ENCODE results near the gene ZNF587B.
"Not testable (repeated sequence)": the region's sequence is repeated elsewhere in the genome, so short reads cannot be mapped to it uniquely, and the experiment has no call there.

Gene ZNF587B

DNA sequence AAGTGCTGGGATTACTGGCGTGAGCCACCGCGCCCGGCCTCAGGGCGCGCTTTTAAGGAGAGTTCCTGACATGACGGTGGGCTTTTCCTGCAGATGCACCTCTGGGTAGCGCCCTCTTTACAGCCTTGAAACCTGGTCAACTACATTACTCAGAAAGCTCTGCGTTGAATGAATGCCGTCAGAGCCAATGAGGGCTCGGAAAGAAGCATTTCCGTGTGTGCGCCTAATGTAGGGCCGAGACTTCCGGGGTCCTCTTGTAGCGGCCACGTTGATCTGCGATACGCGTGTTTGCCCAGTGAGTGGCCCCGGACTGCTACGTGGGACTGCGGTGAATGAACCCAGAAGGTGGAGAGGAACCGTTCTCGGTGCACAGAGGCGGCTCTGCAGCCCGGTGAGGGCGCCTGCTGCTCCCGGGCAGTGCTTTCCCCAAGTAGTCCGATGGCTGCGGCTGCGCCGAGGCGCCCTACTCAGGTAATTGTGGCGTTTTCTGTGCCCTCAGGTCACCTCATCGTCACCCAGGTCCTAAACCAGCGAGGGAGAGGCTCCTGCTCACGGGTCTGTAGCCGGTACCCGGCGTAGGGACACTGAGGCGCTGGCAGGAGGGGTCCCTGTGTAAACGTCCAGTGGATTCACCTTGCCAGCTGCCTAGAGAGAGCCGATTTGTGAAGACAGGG, 10.5 kb upstream of the ZNF587B start:
- peak; percentile 77 for DNase-seq (ENCODE audit: low read depth)

- DNase-seq (ENCODE audit: low read depth): no peak
Observed at GRCh38 chr19:57820599-57820998, 9.5 kb upstream of the ZNF587B start.

DNA sequence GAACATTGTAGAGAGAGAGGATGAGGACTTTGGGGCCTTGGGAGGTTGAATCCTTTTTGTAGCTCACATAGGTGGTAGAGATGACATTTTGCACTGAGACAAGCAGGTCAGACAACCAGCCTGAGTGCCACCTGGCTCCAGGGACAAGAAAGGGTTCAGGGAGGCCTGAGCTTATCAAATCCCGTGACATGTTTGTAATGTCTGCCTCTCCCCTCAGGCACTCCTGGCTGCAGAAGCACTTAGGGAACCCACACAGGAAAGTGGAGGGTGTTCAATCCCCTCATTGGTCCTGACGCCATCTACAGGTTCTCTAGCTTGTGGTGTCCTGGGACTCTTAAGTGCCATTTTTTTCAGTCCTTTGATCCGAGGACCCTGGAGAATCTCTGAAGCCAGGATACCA, 9.0 kb upstream of the ZNF587B start:
- not testable (repeated sequence) for DNase-seq (ENCODE audit: low read depth)

GRCh38 chr19:57821501-57821900, 8.6 kb upstream of the ZNF587B start:
- not testable (repeated sequence) for DNase-seq (ENCODE audit: low read depth)

DNA sequence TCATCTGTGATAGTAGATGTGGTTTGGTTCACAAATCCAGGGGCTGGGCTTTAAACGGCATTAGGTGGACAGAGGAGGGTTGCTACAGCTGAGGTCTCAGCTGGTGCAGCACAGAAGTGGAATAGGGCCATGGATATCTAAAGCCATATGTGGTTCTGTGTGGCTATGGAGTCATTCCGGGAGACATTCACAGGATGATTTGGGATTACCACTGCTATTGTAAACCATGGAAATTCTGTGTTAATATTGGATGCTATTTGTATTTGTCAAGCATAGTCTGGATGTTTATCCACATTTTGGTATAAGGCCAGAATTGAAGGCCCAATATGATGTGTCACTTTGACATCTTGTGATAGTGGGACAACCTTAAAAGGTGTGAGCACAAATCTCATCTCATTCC, 6.9 kb upstream of the ZNF587B start:
- not testable (repeated sequence) for DNase-seq (ENCODE audit: low read depth)

DNA sequence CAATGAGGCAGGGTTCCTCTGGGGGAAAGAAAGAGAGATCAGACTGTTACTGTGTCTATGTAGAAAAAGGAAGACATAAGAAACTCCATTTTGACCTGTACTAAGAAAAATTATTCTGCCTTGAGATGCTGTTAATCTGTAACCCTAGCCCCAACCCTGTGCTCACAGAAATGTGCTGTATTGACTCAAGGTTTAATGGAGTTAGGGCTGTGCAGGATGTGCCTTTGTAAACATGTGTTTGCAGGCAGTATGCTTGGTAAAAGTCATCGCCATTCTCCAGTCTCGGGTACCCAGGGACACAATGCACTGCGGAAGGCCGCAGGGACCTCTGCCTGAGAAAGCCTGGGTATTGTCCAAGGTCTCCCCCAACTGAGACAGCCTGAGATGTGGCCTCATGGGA, 6.5 kb upstream of the ZNF587B start:
- DNase-seq (ENCODE audit: low read depth): not testable (repeated sequence)

GRCh38 chr19:57825511-57825910, 4.6 kb upstream of the ZNF587B start:
- no peak for DNase-seq (ENCODE audit: low read depth)

DNA sequence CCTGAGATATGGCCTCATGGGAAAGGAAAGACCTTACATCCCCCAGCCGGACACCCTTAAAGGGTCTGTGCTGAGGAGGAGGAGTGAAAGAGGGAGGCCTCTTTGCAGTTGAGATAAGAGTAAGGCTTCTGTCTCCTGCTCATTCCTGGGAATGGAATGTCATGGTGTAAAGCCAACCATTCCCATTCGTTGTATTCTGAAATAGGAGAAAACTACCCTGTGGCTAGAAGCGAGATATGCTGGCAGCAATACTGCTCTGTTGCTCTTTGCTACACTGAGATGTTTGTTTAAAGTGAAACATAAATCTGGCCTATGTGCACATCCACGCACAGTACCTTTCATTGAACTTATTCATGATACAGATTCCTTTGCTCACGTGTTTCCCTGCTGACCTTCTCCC, 783 bp upstream of the ZNF587B start:
- no peak for DNase-seq (ENCODE audit: low read depth)

- not testable (repeated sequence) for DNase-seq (ENCODE audit: low read depth)
Observed at GRCh38 chr19:57836991-57837390, 6.9 kb downstream of the ZNF587B start.

DNA sequence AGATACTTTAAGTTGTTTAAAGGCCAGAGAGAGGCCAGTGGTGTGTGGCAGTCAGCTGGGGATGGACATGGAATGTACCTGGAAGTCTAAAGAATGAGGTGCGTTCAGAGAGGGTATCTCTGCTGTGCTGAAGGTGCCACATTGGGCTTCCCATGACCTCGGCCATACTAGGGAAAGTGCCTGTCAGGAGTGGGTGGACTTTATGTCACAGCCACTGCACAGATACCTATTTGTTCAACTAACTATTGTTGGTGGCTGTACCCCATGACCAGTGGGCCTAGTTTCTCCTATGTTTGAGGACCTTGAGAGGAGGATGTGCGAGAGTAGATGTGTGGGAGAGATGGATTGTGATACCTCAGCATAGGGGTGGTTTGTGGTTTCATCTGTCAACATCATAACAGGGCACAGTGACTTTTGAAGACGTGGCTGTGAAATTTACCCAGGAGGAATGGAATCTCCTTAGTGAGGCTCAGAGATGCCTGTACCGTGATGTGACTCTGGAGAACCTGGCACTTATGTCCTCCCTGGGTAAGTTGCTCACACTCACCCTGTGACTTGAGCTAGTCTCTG, 8.6 kb downstream of the ZNF587B start:
- not testable (repeated sequence) for DNase-seq (ENCODE audit: low read depth)

DNA sequence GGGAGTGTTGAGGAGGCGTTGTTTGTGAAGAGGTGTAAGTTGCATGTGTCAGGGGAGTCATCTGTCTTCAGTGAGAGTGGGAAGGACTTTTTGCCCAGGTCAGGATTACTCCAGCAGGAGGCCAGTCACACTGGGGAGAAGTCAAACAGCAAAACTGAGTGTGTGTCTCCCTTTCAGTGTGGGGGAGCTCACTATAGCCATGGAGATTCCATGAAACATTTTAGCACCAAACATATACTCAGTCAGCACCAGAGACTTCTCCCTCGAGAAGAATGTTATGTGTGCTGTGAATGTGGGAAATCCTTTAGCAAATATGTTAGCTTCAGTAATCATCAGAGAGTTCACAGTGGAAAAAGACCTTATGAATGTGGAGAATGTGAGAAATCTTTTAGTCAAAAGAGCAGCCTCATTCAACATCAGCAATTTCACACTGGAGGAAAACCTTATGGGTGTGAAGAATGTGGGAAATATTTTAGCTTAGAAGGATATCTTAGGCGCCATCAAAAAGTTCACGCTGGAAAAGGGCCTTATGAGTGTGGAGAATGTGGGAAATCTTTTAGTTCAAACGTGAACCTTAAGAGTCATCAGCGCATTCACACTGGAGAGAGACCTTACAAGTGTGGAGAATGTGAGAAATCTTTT, 11.1 kb downstream of the ZNF587B start:
- DNase-seq (ENCODE audit: low read depth): no peak

DNA sequence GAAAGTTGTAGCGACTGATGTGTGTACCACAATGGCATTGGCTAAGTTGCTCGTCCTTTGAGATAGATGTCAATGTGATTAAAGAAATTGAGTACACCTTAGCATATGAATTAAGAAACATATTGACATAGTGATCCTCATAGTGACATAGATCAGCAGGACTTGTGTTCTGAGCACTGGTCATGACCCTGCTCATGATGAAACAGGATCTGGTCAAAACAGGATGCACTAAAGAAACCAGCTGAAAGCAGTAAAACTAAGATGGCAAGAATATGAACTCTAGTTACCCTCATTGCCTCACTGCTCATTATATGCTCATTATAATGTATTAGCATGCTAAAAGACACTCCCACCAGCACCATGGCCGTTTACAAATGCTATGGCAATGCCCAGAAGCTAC, 17.1 kb downstream of the ZNF587B start:
- DNase-seq (ENCODE audit: low read depth): not testable (repeated sequence)

GRCh38 chr19:57849162-57849665, 19.1 kb downstream of the ZNF587B start:
- DNase-seq (ENCODE audit: low read depth): not testable (repeated sequence)

GRCh38 chr19:57849666-57850473, 19.8 kb downstream of the ZNF587B start, which contains the start of gene ZNF587:
Gene ZNF587 (plus strand): TSS chr19:57849859. CDS start chr19:57850039, 180 bp downstream.
- DNase-seq (ENCODE audit: low read depth): peak; percentile 73

DNA sequence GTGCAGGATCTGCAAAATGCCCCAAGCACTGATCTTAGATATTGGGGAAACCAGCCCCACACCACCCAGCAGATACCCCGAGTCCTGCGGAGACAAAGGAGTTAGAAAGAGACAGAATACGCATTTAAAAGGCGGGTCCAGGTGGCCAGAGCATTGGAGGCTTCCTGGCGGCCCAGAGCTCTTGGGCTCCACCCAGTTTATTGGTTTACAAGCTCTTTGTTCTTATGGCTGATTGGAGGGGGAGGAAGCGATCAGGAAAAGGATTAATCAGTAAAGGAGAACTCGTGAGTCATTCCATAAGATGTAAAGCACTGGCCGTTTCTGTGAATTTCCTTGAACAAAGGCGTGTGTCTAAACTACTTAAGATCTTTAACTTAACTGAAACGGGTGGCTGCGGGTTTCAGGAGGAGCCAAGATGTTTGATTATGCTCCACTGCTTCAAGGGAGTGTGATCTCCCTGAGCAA, 20.5 kb downstream of the ZNF587B start:
- no peak for DNase-seq (ENCODE audit: low read depth)

DNA sequence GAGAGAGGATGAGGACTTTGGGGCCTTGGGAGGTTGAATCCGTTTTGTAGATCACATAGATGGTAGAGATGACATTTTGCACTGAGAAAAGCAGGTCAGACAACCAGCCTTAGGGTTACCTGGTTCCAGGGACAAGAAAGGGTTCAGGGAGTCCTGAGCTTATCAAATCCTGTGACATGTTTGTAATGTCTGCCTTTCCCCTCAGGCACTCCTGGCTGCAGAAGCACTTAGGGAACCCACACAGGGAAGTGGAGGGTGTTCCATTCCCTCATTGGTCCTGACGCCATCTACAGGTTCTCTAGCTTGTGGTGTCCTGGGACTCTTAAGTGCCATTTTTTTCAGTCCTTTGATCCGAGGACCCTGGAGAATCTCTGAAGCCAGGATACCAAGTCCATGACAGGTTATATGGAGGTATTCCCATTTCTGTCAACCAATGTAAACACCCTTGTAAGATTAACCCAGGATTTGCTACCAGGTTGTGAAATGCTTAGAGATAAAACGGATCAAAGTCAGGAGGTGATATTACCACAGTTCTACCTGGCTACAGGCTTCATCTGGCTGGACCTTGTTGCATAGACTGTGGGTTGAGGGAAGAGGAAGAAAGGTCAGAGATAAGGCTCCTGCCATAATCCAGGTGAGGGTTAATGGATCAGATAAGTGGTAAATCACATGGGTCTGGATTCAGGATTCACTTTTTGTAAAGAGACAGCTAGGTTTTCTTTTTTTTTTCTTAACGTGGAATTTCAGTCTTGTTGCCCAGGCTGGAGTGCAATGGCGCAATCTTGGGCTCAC, 21.9 kb downstream of the ZNF587B start:
- DNase-seq (ENCODE audit: low read depth): not testable (repeated sequence)

DNA sequence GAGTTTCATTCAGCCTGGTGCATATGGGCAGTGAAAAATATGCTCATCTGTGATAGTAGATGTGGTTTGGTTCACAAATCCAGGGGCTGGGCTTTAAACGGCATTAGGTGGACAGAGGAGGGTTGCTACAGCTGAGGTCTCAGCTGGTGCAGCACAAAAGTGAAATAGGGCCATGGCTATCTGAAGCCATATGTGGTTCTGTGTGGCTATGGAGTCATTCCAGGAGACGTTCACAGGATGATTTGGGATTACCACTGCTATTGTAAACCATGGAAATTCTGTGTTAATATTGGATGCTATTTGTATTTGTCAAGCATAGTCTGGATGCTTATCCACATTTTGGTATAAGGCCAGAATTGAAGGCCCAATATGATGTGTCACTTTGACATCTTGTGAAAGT, 24.0 kb downstream of the ZNF587B start:
- not testable (repeated sequence) for DNase-seq (ENCODE audit: low read depth)

GRCh38 chr19:57862351-57862750, 32.3 kb downstream of the ZNF587B start:
- not testable (repeated sequence) for DNase-seq (ENCODE audit: low read depth)

DNA sequence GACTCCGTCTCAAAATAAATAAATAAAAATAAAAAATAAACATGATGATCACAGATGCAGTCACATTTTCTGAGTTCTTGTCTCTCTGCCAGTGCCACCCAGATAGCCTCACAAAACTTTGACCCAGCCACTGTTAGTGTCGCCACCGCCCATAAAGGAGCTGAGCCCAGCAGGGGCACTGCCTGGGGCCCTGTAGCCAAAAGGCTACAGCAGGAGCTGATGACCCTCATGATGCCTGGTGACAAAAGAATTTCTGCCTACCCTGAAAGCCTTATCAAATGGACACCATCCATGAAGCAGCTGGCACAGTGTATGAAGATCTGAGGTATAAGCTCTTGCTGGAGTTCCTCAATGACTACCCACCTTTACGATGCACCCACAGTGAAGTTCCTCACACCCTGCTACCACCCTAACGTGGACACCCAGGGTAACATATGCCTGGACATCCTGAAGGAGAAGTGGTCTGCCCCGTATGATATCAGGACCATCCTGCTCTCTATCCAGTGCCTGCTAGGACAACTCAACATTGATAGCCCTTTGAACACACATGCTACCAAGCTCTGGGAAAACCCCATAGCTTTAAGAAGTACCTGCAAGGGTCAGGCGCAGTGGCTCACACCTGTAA, 37.9 kb downstream of the ZNF587B start:
- DNase-seq (ENCODE audit: low read depth): no peak

- not testable (repeated sequence) for DNase-seq (ENCODE audit: low read depth)
Observed at GRCh38 chr19:57869655-57870054, 39.6 kb downstream of the ZNF587B start.

DNA sequence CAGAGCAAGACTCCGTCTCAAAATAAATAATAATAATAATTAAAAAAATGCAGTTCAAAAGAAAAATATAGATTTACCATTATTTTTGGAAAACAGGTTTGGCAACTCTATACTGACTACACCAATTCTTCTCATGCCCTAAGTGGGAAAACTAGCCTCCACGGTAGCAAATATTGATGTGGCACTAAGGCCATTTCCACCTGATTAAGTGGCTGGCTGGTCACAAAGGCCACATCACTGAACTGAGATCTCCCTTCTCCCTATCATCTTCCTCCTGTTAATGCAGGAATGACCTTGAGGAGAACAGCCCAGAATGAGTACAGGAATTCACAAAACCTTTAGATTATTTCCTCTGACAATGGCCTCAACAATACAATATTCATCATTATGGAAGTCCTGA, 40.1 kb downstream of the ZNF587B start:
- DNase-seq (ENCODE audit: low read depth): no peak

Measured in T-helper 22 cell (primary cell).